ENCODE measurements around the gene ABHD2. TPM values are rescaled to one million over a fixed set of nuclear protein-coding genes. Genes with fewer than 3 reads are reported as not detected.

ABHD2 gene
- total and polyA plus RNA-seq, 11 donors: 8.6 to 243 (median 116) TPM

DNA sequence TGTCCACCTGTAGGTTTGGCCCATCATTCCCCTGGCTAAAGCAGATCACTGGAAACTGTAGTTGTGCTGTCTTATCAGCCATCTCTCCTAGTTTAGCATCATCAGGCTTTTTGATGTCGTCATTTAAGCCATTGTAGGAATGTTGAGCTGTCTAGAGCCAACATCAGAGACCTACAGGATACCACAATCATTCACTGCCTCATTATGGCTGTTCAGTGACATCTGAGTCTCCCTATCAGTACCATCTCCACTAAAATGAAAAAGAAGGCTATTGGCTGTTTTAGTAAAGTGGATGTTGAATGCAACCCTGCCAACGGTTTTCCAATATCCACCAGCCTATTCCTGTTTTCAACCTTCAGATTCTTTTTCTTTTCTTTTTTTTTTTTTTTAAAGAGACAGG lies 103.9 kb downstream of the ABHD2 start:
- Histone ChIP-seq H3K4me3 (no peak overlapping the region), H3K27ac (no peak overlapping the region), H3K27me3 (no peaks in the 10 kb centered on the region), H3K9me3 (no peaks in the 10 kb centered on the region), H3K36me3 (peaks cover 2 to 100% (median 97%) of the 10 kb centered on the region in 9 donors), H3K4me1 (peaks cover 0 to 11% (median 4%) of the 10 kb centered on the region in 12 donors)
- TF ChIP-seq POLR2A (IDR thresholded peaks at IDR 0.05): no peak
- TF ChIP-seq, protein P1, sequence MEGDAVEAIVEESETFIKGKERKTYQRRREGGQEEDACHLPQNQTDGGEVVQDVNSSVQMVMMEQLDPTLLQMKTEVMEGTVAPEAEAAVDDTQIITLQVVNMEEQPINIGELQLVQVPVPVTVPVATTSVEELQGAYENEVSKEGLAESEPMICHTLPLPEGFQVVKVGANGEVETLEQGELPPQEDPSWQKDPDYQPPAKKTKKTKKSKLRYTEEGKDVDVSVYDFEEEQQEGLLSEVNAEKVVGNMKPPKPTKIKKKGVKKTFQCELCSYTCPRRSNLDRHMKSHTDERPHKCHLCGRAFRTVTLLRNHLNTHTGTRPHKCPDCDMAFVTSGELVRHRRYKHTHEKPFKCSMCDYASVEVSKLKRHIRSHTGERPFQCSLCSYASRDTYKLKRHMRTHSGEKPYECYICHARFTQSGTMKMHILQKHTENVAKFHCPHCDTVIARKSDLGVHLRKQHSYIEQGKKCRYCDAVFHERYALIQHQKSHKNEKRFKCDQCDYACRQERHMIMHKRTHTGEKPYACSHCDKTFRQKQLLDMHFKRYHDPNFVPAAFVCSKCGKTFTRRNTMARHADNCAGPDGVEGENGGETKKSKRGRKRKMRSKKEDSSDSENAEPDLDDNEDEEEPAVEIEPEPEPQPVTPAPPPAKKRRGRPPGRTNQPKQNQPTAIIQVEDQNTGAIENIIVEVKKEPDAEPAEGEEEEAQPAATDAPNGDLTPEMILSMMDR (IDR thresholded peaks at IDR 0.05): no peak
- DNase-seq (no peak), ATAC-seq (no peak)
- WGBS, 4 donors: 68 to 73% (median 70%) methylated on average over 2 of the region's 2 CpGs
- intact Hi-C loops (cut with DNase I): no loop called here

GRCh38 chr15:89192766-89193165 lies 104.5 kb downstream of the ABHD2 start:
- Histone ChIP-seq H3K4me1 (peaks cover 0 to 17% (median 8%) of the 10 kb centered on the region in 12 donors), H3K9me3 (no peaks in the 10 kb centered on the region), H3K27ac (no peak overlapping the region), H3K36me3 (peaks cover 2 to 98% (median 95%) of the 10 kb centered on the region in 9 donors), H3K4me3 (no peak overlapping the region), H3K27me3 (no peaks in the 10 kb centered on the region)
- intact Hi-C loops (cut with DNase I): no loop called here
- TF ChIP-seq, protein P1 (IDR thresholded peaks at IDR 0.05): no peak
- TF ChIP-seq POLR2A (IDR thresholded peaks at IDR 0.05): no peak
- 87 to 92% (median 90%) methylated on average over 3 of the region's 3 CpGs for WGBS, 4 donors
- no peak for ATAC-seq
- DNase-seq: no peak

DNA sequence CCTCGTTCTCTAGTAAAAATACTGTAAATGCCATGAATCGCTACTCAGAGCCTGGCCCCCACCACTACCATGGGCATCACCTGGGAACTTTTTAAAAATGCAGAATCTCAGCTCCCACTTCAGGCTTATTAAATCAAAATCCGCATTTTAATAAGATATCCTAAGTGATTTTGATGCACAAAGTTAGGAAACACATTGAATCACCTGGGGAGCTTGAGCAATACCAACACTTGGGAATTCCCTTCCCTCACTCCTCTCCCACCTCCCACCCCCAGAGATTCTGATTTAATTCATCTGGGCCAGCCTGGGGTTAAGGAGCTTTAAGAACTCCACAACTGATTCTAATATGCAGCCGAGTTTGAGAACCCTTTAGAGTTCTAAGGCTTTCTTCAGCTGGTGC lies 106.4 kb downstream of the ABHD2 start:
- Histone ChIP-seq H3K4me1 (peaks cover 0 to 35% (median 15%) of the 10 kb centered on the region in 12 donors), H3K4me3 (no peak overlapping the region), H3K27ac (peak overlapping the region in 2 of 12 donors; percentile 51 to 63), H3K36me3 (peaks cover 0 to 93% (median 84%) of the 10 kb centered on the region in 9 donors), H3K27me3 (no peaks in the 10 kb centered on the region), H3K9me3 (no peaks in the 10 kb centered on the region)
- TF ChIP-seq, protein P1 (IDR thresholded peaks at IDR 0.05): no peak
- no peak for TF ChIP-seq POLR2A (IDR thresholded peaks at IDR 0.05)
- WGBS, 4 donors: 78 to 97% (median 93%) methylated on average over 4 of the region's 4 CpGs
- no peak for ATAC-seq
- DNase-seq: no peak
- intact Hi-C loops (cut with DNase I): no loop called here

DNA sequence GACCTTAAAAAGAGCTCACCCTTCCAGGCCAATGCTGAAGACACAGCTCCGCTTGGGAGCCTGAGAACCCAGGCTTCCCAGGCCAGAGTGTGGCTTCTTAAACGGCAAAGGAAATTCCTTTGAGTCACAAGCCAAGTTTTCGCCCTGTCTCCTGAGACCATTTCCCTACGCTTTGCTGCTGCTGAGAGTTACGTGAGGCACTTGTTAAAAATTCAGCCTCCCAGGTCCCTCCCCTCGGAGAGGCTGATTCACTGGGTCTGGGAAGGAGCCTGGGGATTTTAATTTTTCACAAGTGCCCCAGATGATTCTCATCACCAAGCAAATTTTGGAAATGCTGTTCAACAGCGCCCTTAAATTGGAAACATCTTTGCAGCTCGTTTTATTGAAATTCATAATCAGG lies 107.6 kb downstream of the ABHD2 start:
- Histone ChIP-seq H3K4me3 (no peak overlapping the region), H3K4me1 (peaks cover 0 to 44% (median 16%) of the 10 kb centered on the region in 12 donors), H3K9me3 (no peaks in the 10 kb centered on the region), H3K36me3 (peaks cover 0 to 92% (median 74%) of the 10 kb centered on the region in 9 donors), H3K27ac (peak overlapping the region in 7 of 12 donors; percentile 4 to 72 (median 51)), H3K27me3 (no peaks in the 10 kb centered on the region)
- 54 to 76% (median 72%) methylated on average over 8 of the region's 8 CpGs for WGBS, 4 donors
- TF ChIP-seq, protein P1 (IDR thresholded peaks at IDR 0.05): no peak
- no peak for TF ChIP-seq POLR2A (IDR thresholded peaks at IDR 0.05)
- ATAC-seq (peak in 2 of 4 donors; percentile 46 to 49), DNase-seq (peak in 1 of 5 donors; percentile 70)
- intact Hi-C loops (cut with DNase I): no loop called here

Measured in heart left ventricle (tissue), 16 donors.